ENCODE data around the gene PTPRN2.

DNA sequence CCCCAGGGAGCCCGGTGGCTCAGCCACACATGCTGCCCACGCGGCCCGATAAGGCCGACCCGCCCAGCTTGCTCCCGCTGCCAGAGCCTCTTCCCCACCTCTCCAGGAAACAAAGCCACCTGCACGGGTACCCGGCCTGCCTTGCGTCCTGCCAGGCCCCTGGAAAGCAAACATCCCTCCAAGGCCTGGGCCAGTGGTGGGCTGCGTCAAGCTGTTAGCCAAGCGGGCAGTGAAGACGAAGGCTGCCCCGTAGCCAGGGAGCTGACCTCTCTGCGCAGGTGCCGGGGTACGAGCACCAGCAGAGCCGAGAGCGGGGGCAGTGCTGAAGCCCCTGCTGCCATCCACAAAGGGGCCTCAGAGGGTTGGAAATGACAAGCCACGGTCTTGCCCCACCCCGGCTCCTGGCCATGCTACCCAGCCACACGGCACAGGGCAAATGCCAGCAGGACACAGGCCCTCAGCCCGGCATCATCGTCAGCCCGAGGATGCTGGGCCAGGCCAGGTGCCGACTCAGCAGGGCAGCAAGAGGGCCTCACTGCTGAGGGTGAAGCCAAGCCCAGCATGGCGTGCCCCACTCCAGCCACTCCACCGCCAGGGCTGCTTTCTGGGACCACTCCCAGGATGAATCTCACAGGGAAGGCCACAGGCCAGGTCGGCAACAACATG is 140.0 kb downstream of the PTPRN2 start:
- TF ChIP-seq, protein P1, sequence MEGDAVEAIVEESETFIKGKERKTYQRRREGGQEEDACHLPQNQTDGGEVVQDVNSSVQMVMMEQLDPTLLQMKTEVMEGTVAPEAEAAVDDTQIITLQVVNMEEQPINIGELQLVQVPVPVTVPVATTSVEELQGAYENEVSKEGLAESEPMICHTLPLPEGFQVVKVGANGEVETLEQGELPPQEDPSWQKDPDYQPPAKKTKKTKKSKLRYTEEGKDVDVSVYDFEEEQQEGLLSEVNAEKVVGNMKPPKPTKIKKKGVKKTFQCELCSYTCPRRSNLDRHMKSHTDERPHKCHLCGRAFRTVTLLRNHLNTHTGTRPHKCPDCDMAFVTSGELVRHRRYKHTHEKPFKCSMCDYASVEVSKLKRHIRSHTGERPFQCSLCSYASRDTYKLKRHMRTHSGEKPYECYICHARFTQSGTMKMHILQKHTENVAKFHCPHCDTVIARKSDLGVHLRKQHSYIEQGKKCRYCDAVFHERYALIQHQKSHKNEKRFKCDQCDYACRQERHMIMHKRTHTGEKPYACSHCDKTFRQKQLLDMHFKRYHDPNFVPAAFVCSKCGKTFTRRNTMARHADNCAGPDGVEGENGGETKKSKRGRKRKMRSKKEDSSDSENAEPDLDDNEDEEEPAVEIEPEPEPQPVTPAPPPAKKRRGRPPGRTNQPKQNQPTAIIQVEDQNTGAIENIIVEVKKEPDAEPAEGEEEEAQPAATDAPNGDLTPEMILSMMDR (conservative IDR thresholded peaks at IDR 0.05; ENCODE audit: low read depth, low read length): no peak
- no peak for TF ChIP-seq EZH2 (IDR thresholded peaks at IDR 0.05; ENCODE audit: borderline replicate concordance, low read depth, low read length, poor library complexity, severe bottlenecking)

All from A673 (cell line).